Measurements from ENCODE around the gene TBC1D16.
"Not testable (repeated sequence)": the region's sequence is repeated elsewhere in the genome, so short reads cannot be mapped to it uniquely, and the experiment has no call there.

TBC1D16 gene

GRCh38 chr17:79960788-79961522 is 74.7 kb downstream of the TBC1D16 start:
- Histone ChIP-seq H3K27ac (peak overlapping the region; percentile 82), H3K9me3 (ENCODE audit: low read depth, low read length) (0 out of 2 replicates have a peak, but pooled peaks cover 5% of the 10 kb centered on the region), H3K4me3 (peak overlapping the region; percentile 0; the same call in 1 of the 2 replicates), H3K36me3 (ENCODE audit: insufficient read depth, low read length) (peaks cover 4% of the 10 kb centered on the region; the same call in 1 of the 2 replicates), H3K9ac (ENCODE audit: insufficient read length) (no peak overlapping the region)
- no peak for DNase-seq (ENCODE audit: low read depth, low spot score)
- no peak for TF ChIP-seq FOXP2 (optimal IDR thresholded peaks at IDR 0.05; ENCODE audit: control extremely low read depth, extremely low read length, insufficient read depth)
- no peak for TF ChIP-seq POLR2AphosphoS5 (IDR thresholded peaks at IDR 0.05; ENCODE audit: borderline replicate concordance, low read depth, low read length)
- no peak for TF ChIP-seq EZH2 (IDR thresholded peaks at IDR 0.05)

- peak overlapping the region; percentile 82 for H3K27ac ChIP-seq
- no peak for DNase-seq (ENCODE audit: low read depth, low spot score)
- TF ChIP-seq EZH2 (IDR thresholded peaks at IDR 0.05) (no peak), FOXP2 (optimal IDR thresholded peaks at IDR 0.05; ENCODE audit: control extremely low read depth, extremely low read length, insufficient read depth) (no peak), POLR2AphosphoS5 (IDR thresholded peaks at IDR 0.05; ENCODE audit: borderline replicate concordance, low read depth, low read length) (no peak)
Measured at GRCh38 chr17:79959042-79959441, 76.6 kb downstream of the TBC1D16 start.

GRCh38 chr17:79956853-79957252 is 78.8 kb downstream of the TBC1D16 start:
- no peak for DNase-seq (ENCODE audit: low read depth, low spot score)
- H3K27ac ChIP-seq = peak overlapping the region; percentile 75
- H3K9me3 ChIP-seq (ENCODE audit: low read depth, low read length) = 0 out of 2 replicates have a peak, but pooled peaks cover 5% of the 10 kb centered on the region
- H3K4me3 ChIP-seq = no peak overlapping the region
- peaks cover 4% of the 10 kb centered on the region; the same call in 1 of the 2 replicates for H3K36me3 ChIP-seq (ENCODE audit: insufficient read depth, low read length)
- no peak for TF ChIP-seq FOXP2 (optimal IDR thresholded peaks at IDR 0.05; ENCODE audit: control extremely low read depth, extremely low read length, insufficient read depth)
- no peak for TF ChIP-seq POLR2AphosphoS5 (IDR thresholded peaks at IDR 0.05; ENCODE audit: borderline replicate concordance, low read depth, low read length)
- no peak for TF ChIP-seq EZH2 (IDR thresholded peaks at IDR 0.05)
- no peak overlapping the region for H3K9ac ChIP-seq (ENCODE audit: insufficient read length)

More at GRCh38 chr17:79959042-79959441, 76.6 kb downstream of the TBC1D16 start:
- peak overlapping the region; percentile 46 for H3K9ac ChIP-seq (ENCODE audit: insufficient read length)
- peak overlapping the region; percentile 28; the same call in 1 of the 2 replicates for H3K4me3 ChIP-seq
- H3K9me3 ChIP-seq (ENCODE audit: low read depth, low read length) = 0 out of 2 replicates have a peak, but pooled peaks cover 5% of the 10 kb centered on the region
- H3K36me3 ChIP-seq (ENCODE audit: insufficient read depth, low read length) = peaks cover 4% of the 10 kb centered on the region; the same call in 1 of the 2 replicates

GRCh38 chr17:79956441-79956735 is 79.3 kb downstream of the TBC1D16 start:
- not testable (repeated sequence) for H3K9ac ChIP-seq (ENCODE audit: insufficient read length); DNase-seq (ENCODE audit: low read depth, low spot score); H3K4me3 ChIP-seq; H3K9me3 ChIP-seq (ENCODE audit: low read depth, low read length); H3K36me3 ChIP-seq (ENCODE audit: insufficient read depth, low read length)
- H3K27ac ChIP-seq = peak overlapping the region; percentile 75

- H3K4me3 ChIP-seq = no peak overlapping the region
- H3K9me3 ChIP-seq (ENCODE audit: low read depth, low read length) = no peaks in the 10 kb centered on the region
- no peak overlapping the region for H3K9ac ChIP-seq (ENCODE audit: insufficient read length)
Measured at GRCh38 chr17:79955691-79956440, 79.8 kb downstream of the TBC1D16 start.

DNA sequence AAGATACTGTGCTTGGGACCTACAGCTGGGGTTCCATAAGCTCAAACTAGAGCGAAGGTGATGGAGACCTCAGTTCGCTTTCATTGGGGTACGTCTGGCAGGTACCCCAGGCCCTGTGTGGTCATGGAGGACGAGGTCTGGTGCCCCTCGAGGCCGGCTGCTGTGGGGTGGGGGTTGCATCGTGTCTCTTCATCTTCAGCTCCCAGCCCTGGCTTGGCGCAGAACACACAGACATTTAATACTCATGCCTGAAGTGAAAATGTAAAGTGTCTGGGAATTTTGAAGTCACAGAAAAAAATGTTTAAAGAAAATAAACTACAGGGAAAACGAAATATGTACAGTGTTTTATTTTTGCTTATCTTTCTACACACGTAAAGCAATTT is 80.5 kb downstream of the TBC1D16 start:
- Histone ChIP-seq H3K9me3 (ENCODE audit: low read depth, low read length) (no peaks in the 10 kb centered on the region), H3K27ac (peak overlapping the region; percentile 75), H3K4me3 (no peak overlapping the region), H3K36me3 (ENCODE audit: insufficient read depth, low read length) (0 out of 2 replicates have a peak, but pooled peaks cover 2% of the 10 kb centered on the region), H3K9ac (ENCODE audit: insufficient read length) (no peak overlapping the region)
- DNase-seq (ENCODE audit: low read depth, low spot score) = no peak
- TF ChIP-seq POLR2AphosphoS5 (IDR thresholded peaks at IDR 0.05; ENCODE audit: borderline replicate concordance, low read depth, low read length) (no peak), FOXP2 (optimal IDR thresholded peaks at IDR 0.05; ENCODE audit: control extremely low read depth, extremely low read length, insufficient read depth) (no peak), EZH2 (IDR thresholded peaks at IDR 0.05) (no peak)

More at GRCh38 chr17:79955691-79956440, 79.8 kb downstream of the TBC1D16 start:
- no peak for TF ChIP-seq POLR2AphosphoS5 (IDR thresholded peaks at IDR 0.05; ENCODE audit: borderline replicate concordance, low read depth, low read length)
- TF ChIP-seq FOXP2 (optimal IDR thresholded peaks at IDR 0.05; ENCODE audit: control extremely low read depth, extremely low read length, insufficient read depth) = no peak
- TF ChIP-seq EZH2 (IDR thresholded peaks at IDR 0.05) = no peak
- no peak for DNase-seq (ENCODE audit: low read depth, low spot score)
- Histone ChIP-seq H3K36me3 (ENCODE audit: insufficient read depth, low read length) (no peaks in the 10 kb centered on the region), H3K27ac (peak overlapping the region; percentile 75)

DNA sequence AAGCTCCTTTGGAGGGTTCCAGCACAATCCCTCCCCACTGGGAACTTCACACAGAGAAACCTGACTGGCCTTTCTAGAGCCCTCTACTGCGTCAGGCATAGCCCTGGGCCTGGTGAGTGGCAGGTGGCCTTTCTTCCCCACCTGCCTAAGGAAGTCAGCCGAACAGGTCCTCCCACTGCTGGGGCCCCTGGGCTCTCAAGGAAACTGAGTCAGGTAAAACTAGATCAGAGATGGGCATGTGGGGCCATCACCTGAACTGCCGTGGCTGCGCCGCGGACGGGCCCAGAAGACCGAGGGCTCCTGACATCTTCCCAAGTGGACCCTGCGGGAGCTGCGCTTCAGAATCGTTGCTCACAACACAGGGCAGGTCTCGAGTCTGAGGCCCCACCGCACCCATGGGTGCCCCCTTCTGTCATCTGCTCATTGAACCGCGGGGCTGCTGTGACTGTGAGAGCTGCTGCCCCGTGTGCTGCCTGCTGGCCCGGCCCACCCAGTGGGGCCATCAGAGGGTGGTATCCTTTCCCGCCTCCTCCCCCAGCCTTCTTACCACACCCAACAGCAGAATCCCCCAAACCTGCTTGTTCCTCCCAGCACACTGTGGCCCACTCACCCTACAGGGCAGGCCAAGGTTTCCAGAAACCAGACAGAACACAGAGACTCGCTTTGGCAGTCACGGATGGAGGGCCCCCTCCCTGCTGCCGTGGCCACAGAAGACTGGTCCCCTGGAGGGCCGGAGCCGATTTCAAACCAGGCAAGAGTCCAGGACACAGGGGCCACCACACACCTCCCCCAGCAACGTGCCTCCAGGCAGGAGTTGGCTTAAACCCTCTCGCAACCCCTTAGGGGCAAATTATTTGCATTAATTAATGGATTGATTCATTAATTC is 81.1 kb downstream of the TBC1D16 start:
- DNase-seq (ENCODE audit: low read depth, low spot score) = no peak
- no peak overlapping the region for H3K4me3 ChIP-seq
- peak overlapping the region; percentile 75 for H3K27ac ChIP-seq
- no peak for TF ChIP-seq FOXP2 (optimal IDR thresholded peaks at IDR 0.05; ENCODE audit: control extremely low read depth, extremely low read length, insufficient read depth)
- TF ChIP-seq POLR2AphosphoS5 (IDR thresholded peaks at IDR 0.05; ENCODE audit: borderline replicate concordance, low read depth, low read length) = no peak
- no peak for TF ChIP-seq EZH2 (IDR thresholded peaks at IDR 0.05)
- 0 out of 2 replicates have a peak, but pooled peaks cover 3% of the 10 kb centered on the region for H3K36me3 ChIP-seq (ENCODE audit: insufficient read depth, low read length)
- no peak overlapping the region for H3K9ac ChIP-seq (ENCODE audit: insufficient read length)
- H3K9me3 ChIP-seq (ENCODE audit: low read depth, low read length) = no peaks in the 10 kb centered on the region

DNA sequence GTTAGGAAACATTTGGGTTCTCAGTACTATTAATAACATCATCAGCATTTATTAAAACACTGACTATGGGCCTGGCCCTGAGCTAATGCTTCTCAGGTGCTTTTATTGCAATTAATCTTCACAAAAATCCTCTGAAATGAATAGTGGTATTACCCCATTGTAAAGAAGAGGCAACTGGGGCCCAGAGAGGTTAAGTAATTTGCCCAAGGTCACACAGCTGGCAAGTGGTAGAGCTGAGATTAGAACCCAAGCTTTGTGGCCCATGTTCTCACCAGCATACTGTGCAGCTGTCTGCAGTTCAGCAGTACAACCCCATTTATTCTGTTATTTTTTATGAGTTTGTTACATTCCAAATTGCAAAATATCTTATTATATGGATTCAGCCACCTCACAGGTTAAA is 82.3 kb downstream of the TBC1D16 start:
- TF ChIP-seq POLR2AphosphoS5 (IDR thresholded peaks at IDR 0.05; ENCODE audit: borderline replicate concordance, low read depth, low read length) (no peak), EZH2 (IDR thresholded peaks at IDR 0.05) (no peak), FOXP2 (optimal IDR thresholded peaks at IDR 0.05; ENCODE audit: control extremely low read depth, extremely low read length, insufficient read depth) (no peak)
- no peak for DNase-seq (ENCODE audit: low read depth, low spot score)
- H3K9ac ChIP-seq (ENCODE audit: insufficient read length) = no peak overlapping the region
- peak overlapping the region; percentile 65 for H3K27ac ChIP-seq
- H3K4me3 ChIP-seq = no peak overlapping the region
- 0 out of 2 replicates have a peak, but pooled peaks cover 3% of the 10 kb centered on the region for H3K36me3 ChIP-seq (ENCODE audit: insufficient read depth, low read length)
- H3K9me3 ChIP-seq (ENCODE audit: low read depth, low read length) = no peaks in the 10 kb centered on the region

All from SK-N-MC (cell line).